ENCODE results near the gene VWF. TPM values are rescaled to one million over a fixed set of nuclear protein-coding genes. Genes with fewer than 3 reads are reported as not detected.

VWF gene
- total RNA-seq, 1 experiment from 2014 or later, result 1.6 TPM

DNA sequence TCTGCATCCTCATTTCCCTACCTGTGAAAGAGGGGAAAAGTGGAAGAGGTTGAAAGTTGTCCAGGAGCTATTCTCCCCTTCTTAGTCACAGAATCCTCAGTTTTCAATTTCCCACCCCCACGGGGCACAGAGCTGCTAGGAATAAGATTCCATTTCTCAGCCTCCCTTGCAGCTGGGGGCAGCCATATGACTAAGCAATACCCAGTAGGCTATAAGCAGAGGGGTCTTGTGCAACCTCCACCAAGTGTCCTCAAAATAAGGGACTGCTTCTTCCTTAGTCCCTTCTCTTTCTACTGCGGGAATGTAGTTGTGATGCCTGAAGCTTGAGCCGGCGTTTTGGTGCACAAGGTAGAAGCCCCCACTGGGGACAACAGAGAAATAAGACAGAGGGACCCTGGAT, 40.9 kb downstream of the VWF start:
- no peaks in the 10 kb centered on the region for H3K36me3 ChIP-seq (replicated peaks; ENCODE audit: control insufficient read depth, insufficient read depth, low read length)
- H3K4me3 ChIP-seq (ENCODE audit: insufficient read depth, low read depth, low read length), result no peak overlapping the region
- DNase-seq, result no peak
- H3K27me3 ChIP-seq (ENCODE audit: control insufficient read depth, insufficient read depth, low read length), result no peaks in the 10 kb centered on the region

DNA sequence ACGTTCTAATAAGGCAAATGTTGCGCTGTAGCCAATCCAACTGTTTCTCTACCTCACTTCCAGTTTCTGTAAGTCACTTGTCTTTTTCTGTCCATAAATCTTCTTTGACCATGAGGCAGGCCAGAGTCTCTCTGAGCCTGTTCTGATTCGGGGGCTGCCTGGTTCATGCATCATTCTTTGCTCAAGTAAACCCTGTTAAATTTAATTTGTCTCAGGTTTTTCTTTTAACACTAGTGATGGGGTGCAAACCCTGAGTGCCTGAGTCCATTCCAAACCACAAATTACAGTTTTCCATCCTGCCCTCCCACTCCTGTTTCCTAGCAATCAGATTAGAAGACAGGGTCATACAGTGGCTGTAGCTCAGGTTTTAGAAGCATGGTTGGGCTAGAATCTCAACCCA, 41.9 kb downstream of the VWF start:
- no peak for DNase-seq
- no peaks in the 10 kb centered on the region for H3K27me3 ChIP-seq (ENCODE audit: control insufficient read depth, insufficient read depth, low read length)

GRCh38 chr12:6080149-6081045, 44.1 kb downstream of the VWF start:
- no peaks in the 10 kb centered on the region for H3K27me3 ChIP-seq (ENCODE audit: control insufficient read depth, insufficient read depth, low read length)
- no peak overlapping the region for H3K4me3 ChIP-seq (ENCODE audit: insufficient read depth, low read depth, low read length)
- no peaks in the 10 kb centered on the region for H3K36me3 ChIP-seq (replicated peaks; ENCODE audit: control insufficient read depth, insufficient read depth, low read length)
- DNase-seq, result peak; percentile 26

More for the DNA sequence above, 41.9 kb downstream of the VWF start:
- Histone ChIP-seq H3K36me3 (replicated peaks; ENCODE audit: control insufficient read depth, insufficient read depth, low read length) (no peaks in the 10 kb centered on the region), H3K4me3 (ENCODE audit: insufficient read depth, low read depth, low read length) (no peak overlapping the region)

DNA sequence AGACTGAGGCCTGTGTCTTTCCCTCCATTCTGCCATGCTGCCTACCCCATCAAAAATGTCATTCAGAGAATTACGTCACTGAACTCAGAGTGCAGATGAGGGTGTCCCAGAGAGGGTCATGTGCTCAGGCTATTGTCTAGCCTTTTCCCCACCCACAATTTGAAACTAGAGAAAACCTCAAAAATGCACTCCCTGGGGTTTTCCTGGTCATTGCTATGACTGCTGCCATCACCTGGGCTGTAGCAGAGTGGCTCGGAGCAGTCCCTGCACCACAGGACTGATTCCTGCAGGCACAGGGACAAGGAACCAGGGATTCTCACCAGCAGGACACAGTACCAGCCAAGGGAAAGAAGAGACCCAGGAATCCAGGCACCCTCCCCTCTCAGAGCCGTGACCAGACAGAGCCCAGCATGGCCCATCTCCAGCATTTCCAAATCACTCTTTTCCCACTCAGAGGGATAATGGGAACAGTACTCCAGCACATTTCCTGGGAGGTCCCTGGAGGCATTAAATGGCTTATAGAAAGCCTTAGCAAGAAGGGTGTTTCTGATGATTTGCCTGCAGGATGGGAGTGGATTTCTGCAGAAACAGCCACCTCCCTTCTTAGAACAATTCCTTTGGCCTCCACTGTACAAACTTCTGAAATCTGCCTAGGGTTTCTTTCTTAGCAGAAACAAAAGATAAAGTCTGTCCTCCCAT, 45.9 kb downstream of the VWF start:
- Histone ChIP-seq H3K27me3 (ENCODE audit: control insufficient read depth, insufficient read depth, low read length) (no peaks in the 10 kb centered on the region), H3K36me3 (replicated peaks; ENCODE audit: control insufficient read depth, insufficient read depth, low read length) (no peaks in the 10 kb centered on the region)
- DNase-seq, result peak; percentile 36

GRCh38 chr12:6077692-6078083, 46.8 kb downstream of the VWF start:
- Histone ChIP-seq H3K27me3 (ENCODE audit: control insufficient read depth, insufficient read depth, low read length) (no peaks in the 10 kb centered on the region), H3K4me3 (ENCODE audit: insufficient read depth, low read depth, low read length) (no peak overlapping the region), H3K36me3 (replicated peaks; ENCODE audit: control insufficient read depth, insufficient read depth, low read length) (no peaks in the 10 kb centered on the region)
- DNase-seq, result no peak

More for the DNA sequence above, 45.9 kb downstream of the VWF start:
- no peak overlapping the region for H3K4me3 ChIP-seq (ENCODE audit: insufficient read depth, low read depth, low read length)

DNA sequence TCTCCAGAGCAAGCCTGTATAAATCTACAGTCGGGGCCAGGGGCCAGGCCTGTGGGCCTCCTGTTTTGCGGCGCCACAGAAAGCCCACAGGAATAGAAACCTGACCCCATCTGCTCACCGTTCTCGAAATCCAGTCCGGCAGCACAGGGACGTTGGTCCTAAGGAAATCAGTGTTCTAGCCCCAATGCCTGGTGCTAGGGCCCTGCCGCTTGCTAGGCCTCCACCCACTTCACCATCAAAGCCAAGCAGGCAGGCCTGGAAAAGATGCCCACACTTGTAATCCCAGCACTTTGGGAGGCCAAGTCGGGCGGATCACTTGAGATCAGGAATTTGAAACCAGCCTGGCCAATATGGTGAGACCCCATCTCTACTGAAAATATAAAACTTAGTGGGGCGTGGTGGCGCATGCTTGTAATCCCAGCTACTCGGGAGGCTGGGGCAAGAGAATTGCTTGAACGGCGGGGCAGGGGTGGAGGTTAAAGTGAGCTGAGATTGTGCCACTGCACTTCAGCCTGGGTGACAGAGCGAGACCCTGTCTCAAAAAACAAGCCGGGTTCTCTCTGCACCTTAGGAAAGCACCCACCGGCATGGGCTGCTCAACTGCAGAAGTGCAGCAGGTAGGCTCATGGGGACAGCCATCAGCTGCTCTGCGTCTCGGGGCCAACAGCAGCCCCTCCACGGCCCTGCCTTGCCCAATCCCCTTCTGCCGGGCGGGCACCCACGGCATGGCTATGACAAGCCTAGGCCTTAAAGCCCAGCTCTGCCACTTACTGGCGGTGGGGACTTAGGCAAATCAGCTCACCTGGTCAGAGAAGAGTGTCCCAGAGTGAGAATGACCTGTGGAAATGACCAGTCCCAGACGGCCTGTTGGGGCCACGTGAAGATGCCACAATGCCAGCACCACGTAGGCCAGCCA, 47.4 kb downstream of the VWF start:
- Histone ChIP-seq H3K27me3 (ENCODE audit: control insufficient read depth, insufficient read depth, low read length) (no peaks in the 10 kb centered on the region), H3K36me3 (replicated peaks; ENCODE audit: control insufficient read depth, insufficient read depth, low read length) (no peaks in the 10 kb centered on the region)

GRCh38 chr12:6076346-6076745, 48.1 kb downstream of the VWF start:
- no peak for DNase-seq
- H3K4me3 ChIP-seq (ENCODE audit: insufficient read depth, low read depth, low read length), result no peak overlapping the region
- no peaks in the 10 kb centered on the region for H3K27me3 ChIP-seq (ENCODE audit: control insufficient read depth, insufficient read depth, low read length)
- H3K36me3 ChIP-seq (replicated peaks; ENCODE audit: control insufficient read depth, insufficient read depth, low read length), result no peaks in the 10 kb centered on the region

More for the DNA sequence above, 47.4 kb downstream of the VWF start:
- H3K4me3 ChIP-seq (ENCODE audit: insufficient read depth, low read depth, low read length), result no peak overlapping the region
- peak; percentile 21 for DNase-seq

DNA sequence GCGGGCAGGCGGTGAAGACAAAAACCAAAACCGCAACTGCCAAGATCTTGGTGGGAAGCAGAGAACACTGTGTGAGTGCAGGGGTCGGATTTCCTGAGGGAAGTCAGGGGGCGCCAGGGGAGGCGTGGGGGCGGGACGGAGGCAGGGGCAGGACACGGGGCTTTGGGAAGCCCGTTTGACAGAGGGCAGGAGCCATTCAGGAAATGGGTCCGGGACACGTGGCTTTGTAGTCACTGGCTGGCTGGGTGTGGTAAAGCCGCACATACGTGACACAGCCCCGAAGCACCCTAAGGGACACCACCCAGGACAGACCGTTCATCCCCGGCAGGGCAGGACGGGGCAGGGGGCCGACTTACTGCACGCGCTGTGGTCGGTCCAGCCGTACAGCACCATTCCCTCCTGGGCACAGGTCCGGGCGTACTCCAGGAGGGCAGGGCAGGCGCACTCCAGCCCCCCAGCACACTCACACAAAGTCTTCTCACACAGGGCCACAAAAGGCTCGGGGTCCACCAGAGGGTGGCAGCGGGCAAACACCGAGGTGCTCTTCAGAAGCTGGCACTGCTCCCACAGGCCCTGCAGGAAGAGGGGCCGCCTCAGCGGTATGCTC, 49.4 kb downstream of the VWF start:
- Histone ChIP-seq H3K27me3 (ENCODE audit: control insufficient read depth, insufficient read depth, low read length) (no peaks in the 10 kb centered on the region), H3K36me3 (replicated peaks; ENCODE audit: control insufficient read depth, insufficient read depth, low read length) (no peaks in the 10 kb centered on the region), H3K4me3 (ENCODE audit: insufficient read depth, low read depth, low read length) (no peak overlapping the region)
- peak; percentile 78 for DNase-seq

DNA sequence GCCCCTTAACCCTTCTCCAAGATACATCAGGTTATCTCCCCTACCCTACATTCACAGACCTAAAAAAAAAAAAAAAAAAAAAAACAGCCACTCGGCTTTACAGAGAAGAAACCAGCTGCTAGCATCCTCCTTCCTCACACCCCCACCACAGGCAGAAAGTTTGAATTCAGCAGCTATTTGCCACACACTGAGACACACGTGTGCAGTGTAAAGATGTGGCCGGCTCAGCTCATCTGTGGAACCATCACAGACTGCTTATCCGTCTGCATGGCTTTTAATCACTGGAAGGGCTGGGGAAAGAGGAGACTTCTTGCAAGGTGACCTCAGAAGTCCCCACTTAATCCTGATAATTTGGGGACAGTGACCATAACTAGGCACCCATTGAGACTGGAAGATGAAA, 50.0 kb downstream of the VWF start:
- Histone ChIP-seq H3K36me3 (replicated peaks; ENCODE audit: control insufficient read depth, insufficient read depth, low read length) (no peaks in the 10 kb centered on the region), H3K27me3 (ENCODE audit: control insufficient read depth, insufficient read depth, low read length) (no peaks in the 10 kb centered on the region), H3K4me3 (ENCODE audit: insufficient read depth, low read depth, low read length) (no peak overlapping the region)
- DNase-seq, result peak; percentile 23

DNA sequence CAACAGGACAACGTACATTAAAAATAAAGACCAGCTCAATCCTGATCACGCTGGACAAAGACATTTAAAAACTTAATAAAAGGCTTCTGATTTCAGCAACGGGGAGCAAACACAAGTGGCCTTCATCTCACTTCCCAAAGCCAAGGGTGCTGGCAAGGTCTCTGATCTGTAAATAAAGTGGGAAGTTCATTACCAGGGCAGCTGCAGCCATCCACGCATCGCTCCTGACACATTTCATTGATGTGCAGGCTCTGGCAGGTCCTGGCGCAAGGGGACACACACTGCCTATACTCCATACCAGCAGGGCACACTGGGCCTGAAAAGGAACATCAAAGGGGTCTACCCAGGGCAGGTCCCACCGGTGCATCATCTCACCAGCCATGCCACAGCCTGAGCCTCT, 51.0 kb downstream of the VWF start:
- Histone ChIP-seq H3K27me3 (ENCODE audit: control insufficient read depth, insufficient read depth, low read length) (no peaks in the 10 kb centered on the region), H3K36me3 (replicated peaks; ENCODE audit: control insufficient read depth, insufficient read depth, low read length) (no peaks in the 10 kb centered on the region), H3K4me3 (ENCODE audit: insufficient read depth, low read depth, low read length) (no peak overlapping the region)
- peak; percentile 9 for DNase-seq

DNA sequence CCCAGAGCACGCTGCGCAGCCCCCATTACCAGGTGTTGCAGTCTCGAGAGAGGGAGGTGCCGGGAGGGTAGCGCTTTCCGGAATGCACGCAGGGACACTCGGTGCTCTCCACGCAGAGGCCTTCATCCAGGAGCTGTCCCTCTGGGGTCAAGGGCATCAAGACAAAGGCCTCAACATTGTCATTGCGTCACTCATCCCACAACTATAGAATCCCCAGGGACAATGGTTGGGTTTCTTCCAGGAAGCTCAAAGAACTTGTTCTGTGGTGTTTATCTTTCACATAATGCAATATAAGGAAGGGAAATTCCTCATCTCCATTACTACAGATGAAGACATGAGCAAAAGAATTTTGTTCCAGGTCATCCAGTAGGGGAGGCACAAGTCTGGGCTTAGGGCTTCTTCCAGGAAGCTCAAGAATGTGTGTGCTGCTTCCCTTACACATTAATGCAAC, 52.1 kb downstream of the VWF start:
- DNase-seq, result no peak
- Histone ChIP-seq H3K4me3 (ENCODE audit: insufficient read depth, low read depth, low read length) (no peak overlapping the region), H3K36me3 (replicated peaks; ENCODE audit: control insufficient read depth, insufficient read depth, low read length) (no peaks in the 10 kb centered on the region), H3K27me3 (ENCODE audit: control insufficient read depth, insufficient read depth, low read length) (no peaks in the 10 kb centered on the region)

GRCh38 chr12:6071589-6071988, 52.9 kb downstream of the VWF start:
- Histone ChIP-seq H3K27me3 (ENCODE audit: control insufficient read depth, insufficient read depth, low read length) (no peaks in the 10 kb centered on the region), H3K4me3 (ENCODE audit: insufficient read depth, low read depth, low read length) (no peak overlapping the region), H3K36me3 (replicated peaks; ENCODE audit: control insufficient read depth, insufficient read depth, low read length) (no peaks in the 10 kb centered on the region)
- no peak for DNase-seq

DNA sequence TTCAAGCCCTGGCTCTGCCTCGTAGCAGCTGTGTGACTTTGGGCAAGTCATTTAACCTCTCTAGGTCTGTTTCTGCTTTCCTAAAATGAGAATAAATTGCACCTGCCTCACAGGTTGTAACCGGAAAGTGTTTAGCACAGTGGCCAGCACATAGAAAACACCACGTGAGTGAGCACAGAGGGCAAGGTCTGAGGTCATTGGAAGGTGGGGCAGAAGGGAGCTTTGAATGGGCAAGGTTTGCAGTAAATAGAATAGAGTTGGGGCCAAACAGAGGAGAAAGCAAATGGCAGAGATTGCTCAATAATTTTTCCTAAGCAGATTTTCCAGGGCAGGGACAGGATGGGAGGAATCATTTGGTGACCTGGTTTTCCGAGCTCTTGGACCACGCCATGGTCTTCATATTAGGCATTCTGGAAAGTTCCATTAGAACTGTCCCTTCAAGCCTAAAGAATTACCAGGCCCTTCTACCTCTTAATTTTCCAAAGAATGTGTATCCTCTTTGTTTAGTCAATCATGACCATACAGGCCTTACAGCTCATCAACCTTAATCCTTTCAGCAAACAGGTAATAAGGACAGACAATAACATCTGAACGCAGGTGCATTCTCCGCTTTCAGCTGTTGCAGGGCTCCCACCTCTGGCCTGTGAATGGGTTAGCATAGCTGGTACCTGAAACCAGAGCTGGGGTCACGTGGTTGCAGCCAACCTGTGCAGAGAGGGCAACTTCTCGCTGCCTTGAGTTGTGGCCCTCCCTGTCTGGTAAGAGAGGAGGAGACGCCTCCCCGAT, 53.8 kb downstream of the VWF start:
- DNase-seq, result peak; percentile 68
- Histone ChIP-seq H3K36me3 (replicated peaks; ENCODE audit: control insufficient read depth, insufficient read depth, low read length) (no peaks in the 10 kb centered on the region), H3K4me3 (ENCODE audit: insufficient read depth, low read depth, low read length) (no peak overlapping the region), H3K27me3 (ENCODE audit: control insufficient read depth, insufficient read depth, low read length) (no peaks in the 10 kb centered on the region)
